Measurements from ENCODE around the gene CRBN. TPM values are rescaled to one million over a fixed set of nuclear protein-coding genes. Genes with fewer than 3 reads are reported as not detected.

The CRBN gene
- total RNA-seq, 1 donor from 2014 or later = 53.8 TPM

GRCh38 chr3:3110749-3111361, 68.6 kb downstream of the CRBN start:
- DNase-seq (ENCODE audit: low read depth, low spot score) = no peak

- no peak for DNase-seq (ENCODE audit: low read depth, low spot score)
These were observed 69.2 kb downstream of the CRBN start, which contains the start of gene IL5RA for GRCh38 chr3:3110299-3110630. Gene IL5RA, minus strand, starts transcription at chr3:3110374. Its CDS starts 5,390 bp downstream, at chr3:3104984.

- no peak for DNase-seq (ENCODE audit: low read depth, low spot score)
These were observed 69.8 kb downstream of the CRBN start for GRCh38 chr3:3109407-3110298.

GRCh38 chr3:3107858-3108257, 71.6 kb downstream of the CRBN start:
- no peak for DNase-seq (ENCODE audit: low read depth, low spot score)

GRCh38 chr3:3107181-3107580, 72.3 kb downstream of the CRBN start:
- DNase-seq (ENCODE audit: low read depth, low spot score) = no peak

GRCh38 chr3:3105815-3106214, 73.7 kb downstream of the CRBN start:
- DNase-seq (ENCODE audit: low read depth, low spot score) = no peak

- DNase-seq (ENCODE audit: low read depth, low spot score) = no peak
These were observed 74.2 kb downstream of the CRBN start for GRCh38 chr3:3105246-3105645.

- no peak for DNase-seq (ENCODE audit: low read depth, low spot score)
These were observed 76.7 kb downstream of the CRBN start for GRCh38 chr3:3102751-3103150.

- no peak for DNase-seq (ENCODE audit: low read depth, low spot score)
These were observed 77.6 kb downstream of the CRBN start for GRCh38 chr3:3101660-3102458.

Other genes with a start within 250 kb of the CRBN start
- not detected in 2 replicates for gene IL5RA, start 69.3 kb downstream of the CRBN start, total RNA-seq
- 22.6 and 28.8 TPM in 2 replicates for gene TRNT1, start 52.8 kb downstream of the CRBN start, total RNA-seq